ENCODE results near the gene RELCH.

- TF ChIP-seq CTCF (IDR thresholded peaks at IDR 0.05): no peak
- no peak for TF ChIP-seq REST (IDR thresholded peaks at IDR 0.05; ENCODE audit: insufficient read depth in 1 of 2, low read depth in 2 of 2, low read length in 1 of 2)
- no peak for TF ChIP-seq SIN3A (IDR thresholded peaks at IDR 0.05; ENCODE audit: borderline replicate concordance, insufficient read depth, low read depth, low read length)
These were observed 37.2 kb downstream of the RELCH start for GRCh38 chr18:62224229-62224628.

All from Panc1 (cell line).